GM19452 (cell line): ENCODE data around the gene RMND1.
"Not testable (repeated sequence)": the region's sequence is repeated elsewhere in the genome, so short reads cannot be mapped to it uniquely, and the experiment has no call there.

Experiments used
- ATAC-seq: cut with Tn5 transposase; IDR thresholded peaks from one replicate; pipeline ENCODE4 v1.9.1; 2021; ENCODE audit not compliant: unreplicated experiment

RMND1 gene

GRCh38 chr6:151452750-151453427 is 963 bp upstream of the RMND1 start:
- no peak for ATAC-seq

- ATAC-seq = no peak
Measured at GRCh38 chr6:151451417-151451949, 443 bp downstream of the RMND1 start.

- ATAC-seq = not testable (repeated sequence)
Measured at GRCh38 chr6:151450928-151451327, 998 bp downstream of the RMND1 start.

GRCh38 chr6:151448623-151449022 is 3.3 kb downstream of the RMND1 start:
- ATAC-seq = no peak

- no peak for ATAC-seq
Measured at GRCh38 chr6:151447237-151447636, 4.7 kb downstream of the RMND1 start.

- no peak for ATAC-seq
Measured at GRCh38 chr6:151445482-151445881, 6.4 kb downstream of the RMND1 start.

GRCh38 chr6:151443911-151444621 is 7.9 kb downstream of the RMND1 start:
- ATAC-seq = no peak

GRCh38 chr6:151443454-151443853 is 8.5 kb downstream of the RMND1 start:
- ATAC-seq = no peak

GRCh38 chr6:151442371-151442770 is 9.6 kb downstream of the RMND1 start:
- no peak for ATAC-seq

- ATAC-seq = no peak
Measured at GRCh38 chr6:151441390-151442166, 10.3 kb downstream of the RMND1 start.

GRCh38 chr6:151440930-151441329 is 11.0 kb downstream of the RMND1 start:
- no peak for ATAC-seq

- ATAC-seq = no peak
Measured at GRCh38 chr6:151440498-151440897, 11.4 kb downstream of the RMND1 start.

- no peak for ATAC-seq
Measured at GRCh38 chr6:151437401-151437800, 14.5 kb downstream of the RMND1 start.

GRCh38 chr6:151436802-151437201 is 15.1 kb downstream of the RMND1 start:
- no peak for ATAC-seq

GRCh38 chr6:151436300-151436699 is 15.6 kb downstream of the RMND1 start:
- no peak for ATAC-seq

GRCh38 chr6:151434369-151434768 is 17.6 kb downstream of the RMND1 start:
- no peak for ATAC-seq

- ATAC-seq = no peak
Measured at GRCh38 chr6:151432651-151433050, 19.3 kb downstream of the RMND1 start.

- ATAC-seq = no peak
Measured at GRCh38 chr6:151431337-151431736, 20.6 kb downstream of the RMND1 start.

- no peak for ATAC-seq
Measured at GRCh38 chr6:151430886-151431285, 21.0 kb downstream of the RMND1 start.

GRCh38 chr6:151428093-151428735 is 23.7 kb downstream of the RMND1 start:
- no peak for ATAC-seq

GRCh38 chr6:151425561-151425960 is 26.4 kb downstream of the RMND1 start:
- ATAC-seq = no peak
